Measurements from ENCODE around the gene IL6. TPM values are rescaled to one million over a fixed set of nuclear protein-coding genes. Genes with fewer than 3 reads are reported as not detected.
A peak's percentile ranks its signal among the peaks of the same experiment; 100 is the strongest.

IL6 gene
- total RNA-seq, 1 experiment from 2014 or later: 1.7 TPM

DNA sequence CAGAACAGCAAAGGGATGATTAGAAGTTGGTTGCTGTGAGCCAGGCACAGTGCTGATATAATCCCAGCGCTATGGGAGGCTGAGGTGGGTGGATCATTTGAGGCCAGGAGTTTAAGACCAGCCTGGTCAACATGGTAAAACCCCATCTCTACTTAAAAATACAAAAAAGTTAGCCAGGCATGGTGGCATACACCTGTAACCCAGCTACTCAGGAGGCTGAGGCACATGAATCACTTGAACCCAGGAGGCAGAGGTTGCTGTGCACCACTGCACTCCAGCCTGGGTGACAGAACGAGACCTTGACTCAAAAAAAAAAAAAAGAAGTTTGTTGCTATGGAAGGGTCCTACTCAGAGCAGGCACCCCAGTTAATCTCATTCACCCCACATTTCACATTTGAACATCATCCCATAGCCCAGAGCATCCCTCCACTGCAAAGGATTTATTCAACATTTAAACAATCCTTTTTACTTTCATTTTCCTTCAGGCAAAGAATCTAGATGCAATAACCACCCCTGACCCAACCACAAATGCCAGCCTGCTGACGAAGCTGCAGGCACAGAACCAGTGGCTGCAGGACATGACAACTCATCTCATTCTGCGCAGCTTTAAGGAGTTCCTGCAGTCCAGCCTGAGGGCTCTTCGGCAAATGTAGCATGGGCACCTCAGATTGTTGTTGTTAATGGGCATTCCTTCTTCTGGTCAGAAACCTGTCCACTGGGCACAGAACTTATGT lies 4.1 kb downstream of the IL6 start:
- intact Hi-C loops (cut with micrococcal nuclease; ENCODE audit: unreplicated experiment): loop anchor here (1.0 to 5.0 kb wide), 3 partner anchors 64 to 281 kb away; partner anchors contain the start of gene HYCC1
- Histone ChIP-seq H2AFZ (no peak overlapping the region), H3F3A (ENCODE audit: insufficient read depth, low read depth) (peaks cover 21% of the 10 kb centered on the region; the same call in 1 of the 2 replicates), H3K27ac (peak overlapping the region; percentile 30), H3K27me3 (ENCODE audit: insufficient read depth, low read depth) (no peaks in the 10 kb centered on the region), H3K9me2 (ENCODE audit: insufficient read depth) (no peaks in the 10 kb centered on the region), H3K36me3 (ENCODE audit: low read depth) (no peaks in the 10 kb centered on the region), H4K20me1 (ENCODE audit: insufficient read depth) (no peaks in the 10 kb centered on the region), H3K79me2 (ENCODE audit: low read depth) (no peaks in the 10 kb centered on the region), H3K4me1 (replicated peaks; ENCODE audit: insufficient read depth) (peaks cover 51% of the 10 kb centered on the region), H3K9me3 (ENCODE audit: insufficient read depth, low read depth) (no peaks in the 10 kb centered on the region; the same call in 1 of the 2 replicates), H3K4me2 (peak overlapping the region; percentile 55), H3K4me3 (peak overlapping the region; percentile 2; the same call in 1 of the 2 replicates)
- BruUV-seq (replicated peaks): no TSS peak
- ChIA-PET CTCF (interaction anchor here (0.5 to 2.4 kb wide), 5 partner anchors 54 to 453 kb away, joined by 3 to 17 read pairs (median 3); no protein-coding TSS in a partner anchor), POLR2A (ENCODE audit: unreplicated experiment) (interaction anchor here (0.6 to 0.7 kb wide), 3 partner anchors 466 to 647 kb away, joined by 3 to 6 read pairs (median 4); no protein-coding TSS in a partner anchor)
- peak; percentile 87 to 98 for DNase-seq
- TF ChIP-seq EZH2 (IDR thresholded peaks at IDR 0.05; ENCODE audit: low read depth) (no peak), CTCF (conservative IDR thresholded peaks at IDR 0.05) (no peak)

DNA sequence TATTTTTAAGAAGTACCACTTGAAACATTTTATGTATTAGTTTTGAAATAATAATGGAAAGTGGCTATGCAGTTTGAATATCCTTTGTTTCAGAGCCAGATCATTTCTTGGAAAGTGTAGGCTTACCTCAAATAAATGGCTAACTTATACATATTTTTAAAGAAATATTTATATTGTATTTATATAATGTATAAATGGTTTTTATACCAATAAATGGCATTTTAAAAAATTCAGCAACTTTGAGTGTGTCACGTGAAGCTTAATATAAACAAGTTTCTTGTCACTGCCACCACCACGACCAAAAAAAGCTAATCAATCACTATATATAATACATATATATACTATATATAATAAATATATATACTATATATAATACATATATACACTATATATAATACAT lies 4.8 kb downstream of the IL6 start:
- BruUV-seq (replicated peaks): no TSS peak
- CTCF ChIA-PET: interaction anchor here (0.5 to 2.4 kb wide), 5 partner anchors 55 to 324 kb away, joined by 3 to 17 read pairs (median 5); no protein-coding TSS in a partner anchor
- H3K27ac ChIP-seq: peak overlapping the region; percentile 30
- intact Hi-C loops (cut with micrococcal nuclease; ENCODE audit: unreplicated experiment): loop anchor here (1.0 to 5.0 kb wide), 3 partner anchors 64 to 281 kb away; partner anchors contain the start of gene HYCC1
- no peaks in the 10 kb centered on the region for H3K36me3 ChIP-seq (ENCODE audit: low read depth)
- H2AFZ ChIP-seq: no peak overlapping the region
- H3K4me1 ChIP-seq (replicated peaks; ENCODE audit: insufficient read depth): peaks cover 44% of the 10 kb centered on the region
- no peak overlapping the region for H3K4me3 ChIP-seq
- H3K9me2 ChIP-seq (ENCODE audit: insufficient read depth): no peaks in the 10 kb centered on the region
- TF ChIP-seq EZH2 (IDR thresholded peaks at IDR 0.05; ENCODE audit: low read depth): no peak
- TF ChIP-seq CTCF (conservative IDR thresholded peaks at IDR 0.05): no peak
- H3F3A ChIP-seq (ENCODE audit: insufficient read depth, low read depth): peaks cover 14% of the 10 kb centered on the region; the same call in 1 of the 2 replicates
- H4K20me1 ChIP-seq (ENCODE audit: insufficient read depth): no peaks in the 10 kb centered on the region
- POLR2A ChIA-PET (ENCODE audit: unreplicated experiment): interaction anchor here (0.6 to 0.7 kb wide), 2 partner anchors 541 to 648 kb away, joined by 3 to 4 read pairs; no protein-coding TSS in a partner anchor
- DNase-seq: no peak
- no peaks in the 10 kb centered on the region; the same call in 1 of the 2 replicates for H3K9me3 ChIP-seq (ENCODE audit: insufficient read depth, low read depth)
- no peaks in the 10 kb centered on the region for H3K79me2 ChIP-seq (ENCODE audit: low read depth)
- no peaks in the 10 kb centered on the region for H3K27me3 ChIP-seq (ENCODE audit: insufficient read depth, low read depth)
- peak overlapping the region; percentile 55 for H3K4me2 ChIP-seq

DNA sequence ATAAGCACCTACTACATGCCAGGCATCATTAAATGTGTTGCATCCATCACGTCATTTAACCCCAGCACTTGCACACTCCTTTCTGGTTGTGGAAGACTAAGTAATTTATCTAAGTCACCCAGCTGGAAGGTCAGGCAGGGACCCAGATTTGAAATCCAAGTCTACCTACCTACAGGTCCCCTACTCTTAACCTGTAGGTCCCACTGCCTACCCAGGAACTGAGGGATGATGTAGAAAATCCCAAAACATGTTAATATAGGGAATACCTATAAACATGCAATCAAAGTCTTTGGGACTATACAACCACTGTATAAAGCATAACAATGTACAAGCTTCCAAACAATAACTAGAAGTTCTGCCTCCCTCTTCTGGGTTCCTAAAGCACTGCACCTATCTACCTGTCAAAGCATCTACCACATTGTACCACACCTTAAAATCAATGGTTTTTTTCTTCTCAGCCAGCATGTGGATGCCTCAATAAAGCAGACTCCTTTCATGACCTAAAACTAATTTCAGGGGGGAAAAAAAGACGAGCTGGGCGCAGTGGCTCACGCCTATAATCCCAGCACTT lies 5.6 kb downstream of the IL6 start:
- Histone ChIP-seq H3K79me2 (ENCODE audit: low read depth) (no peaks in the 10 kb centered on the region), H3F3A (ENCODE audit: insufficient read depth, low read depth) (peaks cover 11% of the 10 kb centered on the region; the same call in 1 of the 2 replicates), H3K4me1 (replicated peaks; ENCODE audit: insufficient read depth) (peaks cover 35% of the 10 kb centered on the region), H3K4me2 (no peak overlapping the region), H3K36me3 (ENCODE audit: low read depth) (no peaks in the 10 kb centered on the region), H3K27ac (no peak overlapping the region), H3K27me3 (ENCODE audit: insufficient read depth, low read depth) (no peaks in the 10 kb centered on the region), H3K4me3 (no peak overlapping the region), H2AFZ (no peak overlapping the region), H3K9me2 (ENCODE audit: insufficient read depth) (no peaks in the 10 kb centered on the region), H4K20me1 (ENCODE audit: insufficient read depth) (no peaks in the 10 kb centered on the region), H3K9me3 (ENCODE audit: insufficient read depth, low read depth) (no peaks in the 10 kb centered on the region; the same call in 1 of the 2 replicates)
- CTCF ChIA-PET: interaction anchor here (0.5 to 2.4 kb wide), 5 partner anchors 89 to 353 kb away, joined by 4 to 17 read pairs (median 5); no protein-coding TSS in a partner anchor
- TF ChIP-seq EZH2 (IDR thresholded peaks at IDR 0.05; ENCODE audit: low read depth) (no peak), CTCF (conservative IDR thresholded peaks at IDR 0.05) (peak; percentile 86)
- DNase-seq: peak; percentile 33 to 70
- no TSS peak for BruUV-seq (replicated peaks)
- intact Hi-C loops (cut with micrococcal nuclease; ENCODE audit: unreplicated experiment): loop anchor here (5.0 kb wide), 1 partner anchor 280 kb away; the partner anchor contains the start of gene HYCC1
- POLR2A ChIA-PET (ENCODE audit: unreplicated experiment): interaction anchor here (0.6 kb wide), 2 partner anchors 278 to 605 kb away, joined by 3 read pairs; no protein-coding TSS in a partner anchor
